Keratinocyte (primary cell): ENCODE results near the gene EFCAB6. TPM values are rescaled to one million over a fixed set of nuclear protein-coding genes. Genes with fewer than 3 reads are reported as not detected.

ENCODE experiments used
- DNase-seq: peaks from one replicate; pipeline ENCODE4 v3.0.0-alpha.2; 2011; ENCODE audit warnings: low read depth, missing footprints, low spot score
- FAIRE-seq: peaks from 2 replicates; lab custom pipeline; 2011; peaks lifted over from hg19 to GRCh38; lab: Jason Lieb, UNC
- H2AFZ ChIP-seq: 2 replicates; pipeline ENCODE4 v1.6.0; 2012; ENCODE audit warnings: low read length, control low read depth, inconsistent platforms; ENCODE audit not compliant: control insufficient read depth
- H3K27ac ChIP-seq: 2 replicates; pipeline ENCODE4 v1.5.1; 2011; ENCODE audit warnings: low read length; ENCODE audit not compliant: control insufficient read depth, insufficient read depth
- H3K27me3 ChIP-seq: 3 replicates; pipeline ENCODE4 v1.6.0; 2011; ENCODE audit warnings: low read length; ENCODE audit not compliant: control insufficient read depth, insufficient read depth; ENCODE audit errors: extremely low read depth
- H3K36me3 ChIP-seq, 2 experiments: 2 replicates in 1 of 2; 3 replicates in 1 of 2; pipeline ENCODE4 v1.5.1; 2011; ENCODE audit warnings: low read length in 2 of 2, mild to moderate bottlenecking in 1 of 2; ENCODE audit not compliant: control insufficient read depth in 2 of 2, insufficient read depth in 2 of 2; ENCODE audit errors: extremely low read depth in 1 of 2
- H3K4me1 ChIP-seq: 3 replicates; pipeline ENCODE4 v1.5.1; 2011; ENCODE audit warnings: low read length; ENCODE audit not compliant: control insufficient read depth, insufficient read depth; ENCODE audit errors: extremely low read depth
- H3K4me2 ChIP-seq: 3 replicates; pipeline ENCODE4 v1.6.0; 2011; ENCODE audit warnings: low read depth, low read length; ENCODE audit not compliant: control insufficient read depth, insufficient read depth; ENCODE audit errors: extremely low read depth
- H3K4me3 ChIP-seq, 3 experiments: fragments of 200-600 bp in 1 of 3; sonication (generic) in 1 of 3; 2 replicates in 2 of 3; 3 replicates in 1 of 3; pipeline ENCODE4 v1.5.1; 2011 to 2016; ENCODE audit warnings: low read length in 3 of 3, mild to moderate bottlenecking in 3 of 3, control low read depth in 2 of 3, inconsistent platforms in 1 of 3, low read depth in 1 of 3, mixed read lengths in 1 of 3, mixed run types in 1 of 3, moderate library complexity in 1 of 3; ENCODE audit not compliant: control insufficient read depth in 2 of 3, insufficient read depth in 2 of 3; ENCODE audit errors: extremely low read depth in 1 of 3
- H3K79me2 ChIP-seq: 2 replicates; pipeline ENCODE4 v1.6.0; 2012; ENCODE audit warnings: low read length; ENCODE audit not compliant: control insufficient read depth, insufficient read depth
- H3K9ac ChIP-seq: 3 replicates; pipeline ENCODE4 v1.6.0; 2011; ENCODE audit warnings: low read length; ENCODE audit not compliant: control insufficient read depth, insufficient read depth; ENCODE audit errors: extremely low read depth
- H3K9me1 ChIP-seq: 3 replicates; pipeline ENCODE4 v1.6.0; 2011; ENCODE audit warnings: low read length; ENCODE audit not compliant: control insufficient read depth, insufficient read depth; ENCODE audit errors: extremely low read depth
- H3K9me3 ChIP-seq: 2 replicates; pipeline ENCODE4 v1.5.1; 2012; ENCODE audit warnings: low read depth, low read length; ENCODE audit not compliant: control insufficient read depth
- H4K20me1 ChIP-seq: 3 replicates; pipeline ENCODE4 v1.6.0; 2011; ENCODE audit warnings: low read length; ENCODE audit not compliant: control insufficient read depth, insufficient read depth; ENCODE audit errors: extremely low read depth
- CTCF ChIP-seq, 3 experiments: IDR thresholded peaks in 1 of 3; conservative IDR thresholded peaks in 1 of 3; optimal IDR thresholded peaks in 1 of 3; 2 replicates in 2 of 3; 3 replicates in 1 of 3; pipeline versions ENCODE3 to v1.5.1; 2011; ENCODE audit warnings: low read length in 3 of 3, mild to moderate bottlenecking in 3 of 3, moderate library complexity in 2 of 3, control low read depth in 1 of 3, inconsistent platforms in 1 of 3; ENCODE audit not compliant: insufficient read depth in 2 of 3; ENCODE audit errors: extremely low read depth in 1 of 3
- EZH2 ChIP-seq: IDR thresholded peaks from one replicate; pipeline ENCODE4 v1.6.1; 2012; ENCODE audit warnings: inconsistent platforms, mild to moderate bottlenecking, low read length, moderate library complexity
- dilution Hi-C: fragments of 300-500 bp; cut with MboI; formaldehyde crosslinking; loops from one replicate; pipeline ENCODE4 v1.7.0; 2020; ENCODE audit warnings: low sequenced_read_pairs; ENCODE audit not compliant: extremely low pct_ligation_motif_present
- polyA plus RNA-seq, 5 experiments: library from polyadenylated mRNA; depleted of rRNA in 3 of 5; stranded (reverse) in 3 of 5; stranded (forward) in 1 of 5; unstranded in 1 of 5; fragments of >200 nt; gene quantifications; 1 replicate in 1 of 5; 2 replicates in 3 of 5; 3 replicates in 1 of 5; pipeline versions ENCODE4 v1.2.1 to v1.2.3, GENCODE V29; 2011 to 2012; ENCODE audit warnings: missing spikeins in 2 of 5, low read depth in 1 of 5, low replicate concordance in 1 of 5

Gene EFCAB6
- polyA plus RNA-seq, 1 donor (not counting 4 experiments of a cell fraction or from before 2014, with no cell fraction given) = 0.18 TPM

- no peaks in the 10 kb centered on the region for H3K79me2 ChIP-seq
- no peak overlapping the region for H3K4me3 ChIP-seq
- dilution Hi-C loops = no loop called here
- DNase-seq (no peak), FAIRE-seq (no peak)
- H3K9me3 ChIP-seq = no peaks in the 10 kb centered on the region
- no peak overlapping the region for H2AFZ ChIP-seq
- no peaks in the 10 kb centered on the region for H3K9me1 ChIP-seq
- H3K4me1 ChIP-seq = no peaks in the 10 kb centered on the region
- no peaks in the 10 kb centered on the region for H4K20me1 ChIP-seq
- no peaks in the 10 kb centered on the region for H3K36me3 ChIP-seq
- H3K27me3 ChIP-seq = peaks cover 3% of the 10 kb centered on the region
- TF ChIP-seq CTCF (optimal IDR thresholded peaks at IDR 0.05 in 1 of 3, IDR thresholded peaks at IDR 0.05 in 1 of 3, conservative IDR thresholded peaks at IDR 0.05 in 1 of 3; ENCODE audit: extremely low read depth in 1 of 3, insufficient read depth in 2 of 3, low read length in 3 of 3) (peak in 1 of 3 experiments; percentile 23), EZH2 (no peak)
- no peak overlapping the region for H3K4me2 ChIP-seq
- H3K27ac ChIP-seq = no peak overlapping the region
- no peak overlapping the region for H3K9ac ChIP-seq
Measured at GRCh38 chr22:43783777-43784176, 28.3 kb downstream of the EFCAB6 start.

- no peaks in the 10 kb centered on the region for H3K79me2 ChIP-seq
- no peak for TF ChIP-seq EZH2
- TF ChIP-seq CTCF (optimal IDR thresholded peaks at IDR 0.05 in 1 of 3, IDR thresholded peaks at IDR 0.05 in 1 of 3, conservative IDR thresholded peaks at IDR 0.05 in 1 of 3; ENCODE audit: extremely low read depth in 1 of 3, insufficient read depth in 2 of 3, low read length in 3 of 3) = no peak
- no peaks in the 10 kb centered on the region for H4K20me1 ChIP-seq
- no peaks in the 10 kb centered on the region for H3K9me3 ChIP-seq
- H3K4me3 ChIP-seq = no peak overlapping the region
- dilution Hi-C loops = no loop called here
- no peak overlapping the region for H3K27ac ChIP-seq
- H3K4me2 ChIP-seq = no peak overlapping the region
- H2AFZ ChIP-seq = no peak overlapping the region
- H3K9me1 ChIP-seq = no peaks in the 10 kb centered on the region
- H3K27me3 ChIP-seq = peaks cover 3% of the 10 kb centered on the region
- no peak for DNase-seq
- no peak for FAIRE-seq
- H3K36me3 ChIP-seq = no peaks in the 10 kb centered on the region
- H3K4me1 ChIP-seq = peaks cover 3% of the 10 kb centered on the region
- H3K9ac ChIP-seq = no peak overlapping the region
Measured at GRCh38 chr22:43782448-43782847, 29.7 kb downstream of the EFCAB6 start.
